ENCODE results near the gene RFX1.

The RFX1 gene

DNA sequence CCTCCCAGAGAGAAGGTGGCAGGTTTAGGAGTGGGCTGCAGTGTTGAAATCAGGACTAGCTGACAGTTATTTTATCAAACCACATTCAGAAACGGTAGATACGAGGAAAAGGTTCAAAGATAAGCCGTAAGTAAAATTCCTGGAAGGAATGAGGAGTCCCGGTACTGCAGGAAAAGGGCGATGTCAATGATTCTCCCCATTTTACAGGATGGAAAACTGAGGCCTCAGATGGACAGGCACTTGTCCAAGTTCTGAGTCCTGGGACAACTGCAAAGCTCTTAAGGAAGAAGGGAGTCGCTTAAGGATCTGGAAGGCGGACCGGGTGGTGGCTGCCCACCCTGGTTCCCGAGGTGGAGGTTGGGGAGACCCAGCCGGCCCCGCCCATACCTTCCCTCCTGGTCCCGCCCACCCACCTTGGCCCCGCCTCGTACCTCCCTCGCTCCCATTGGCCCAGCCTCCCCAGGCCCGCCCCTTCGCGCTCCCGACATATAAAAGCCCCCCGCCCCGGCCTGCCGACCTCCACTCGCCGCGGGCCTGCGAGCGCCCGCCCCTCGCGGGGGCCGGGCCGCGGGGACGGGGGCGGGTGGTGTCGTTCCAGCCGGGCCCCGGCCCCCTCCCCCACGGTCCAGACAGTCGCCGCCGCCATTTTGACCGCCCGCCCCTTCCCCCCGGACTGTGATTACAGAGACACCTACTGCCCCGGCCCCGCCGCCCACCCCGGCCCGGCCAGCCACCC lies 603 bp downstream of the RFX1 start:
- Mint-ChIP-seq H3K36me3 (ENCODE audit: low read depth) (peaks cover 6% of the 10 kb centered on the region), H3K4me3 (peak overlapping the region; percentile 90 to 95 (median 93)), H3K9me3 (peaks cover 2% of the 10 kb centered on the region), H3K4me1 (peaks cover 27% of the 10 kb centered on the region), H3K27ac (peak overlapping the region; percentile 94 to 99 (median 98)), H3K27me3 (ENCODE audit: low read depth) (no peaks in the 10 kb centered on the region)
- TF ChIP-seq, protein P1, sequence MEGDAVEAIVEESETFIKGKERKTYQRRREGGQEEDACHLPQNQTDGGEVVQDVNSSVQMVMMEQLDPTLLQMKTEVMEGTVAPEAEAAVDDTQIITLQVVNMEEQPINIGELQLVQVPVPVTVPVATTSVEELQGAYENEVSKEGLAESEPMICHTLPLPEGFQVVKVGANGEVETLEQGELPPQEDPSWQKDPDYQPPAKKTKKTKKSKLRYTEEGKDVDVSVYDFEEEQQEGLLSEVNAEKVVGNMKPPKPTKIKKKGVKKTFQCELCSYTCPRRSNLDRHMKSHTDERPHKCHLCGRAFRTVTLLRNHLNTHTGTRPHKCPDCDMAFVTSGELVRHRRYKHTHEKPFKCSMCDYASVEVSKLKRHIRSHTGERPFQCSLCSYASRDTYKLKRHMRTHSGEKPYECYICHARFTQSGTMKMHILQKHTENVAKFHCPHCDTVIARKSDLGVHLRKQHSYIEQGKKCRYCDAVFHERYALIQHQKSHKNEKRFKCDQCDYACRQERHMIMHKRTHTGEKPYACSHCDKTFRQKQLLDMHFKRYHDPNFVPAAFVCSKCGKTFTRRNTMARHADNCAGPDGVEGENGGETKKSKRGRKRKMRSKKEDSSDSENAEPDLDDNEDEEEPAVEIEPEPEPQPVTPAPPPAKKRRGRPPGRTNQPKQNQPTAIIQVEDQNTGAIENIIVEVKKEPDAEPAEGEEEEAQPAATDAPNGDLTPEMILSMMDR (IDR thresholded peaks at IDR 0.05; ENCODE audit: unreplicated experiment in 3 of 3): no peak

DNA sequence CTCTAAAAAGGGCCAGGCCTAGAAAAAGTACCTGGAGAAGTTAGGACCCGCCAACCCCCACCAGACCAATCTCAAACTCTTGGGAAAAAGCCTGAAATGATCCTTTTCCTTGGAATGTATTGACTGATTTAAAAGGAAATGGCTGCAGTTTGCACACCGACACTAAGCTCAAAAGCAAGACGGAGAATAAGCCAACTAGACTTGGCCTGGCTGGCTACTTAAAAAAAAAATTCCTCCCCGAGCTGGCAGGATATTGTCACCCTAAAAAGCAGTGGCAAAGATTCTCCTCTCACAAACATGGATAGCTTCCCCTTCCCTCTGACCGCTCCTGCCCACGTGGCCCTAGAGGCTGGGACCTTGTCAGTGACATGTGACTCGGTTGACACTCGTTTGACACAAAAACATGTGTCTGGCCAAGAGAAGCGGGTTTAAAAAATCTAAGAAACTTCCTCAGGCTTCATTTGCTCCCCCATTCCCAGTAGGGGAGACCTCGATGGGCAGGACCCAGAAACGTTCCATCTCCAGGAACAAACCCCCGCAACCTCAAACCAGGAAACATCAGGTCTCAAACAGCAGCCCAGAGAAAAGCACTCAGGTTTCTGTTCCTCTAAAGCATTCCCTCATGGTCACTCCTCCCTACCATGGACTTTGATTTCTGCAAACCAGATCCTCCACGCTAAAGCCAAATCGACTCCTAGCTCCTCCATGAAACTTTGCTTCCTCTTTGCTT lies 1.3 kb downstream of the RFX1 start:
- Mint-ChIP-seq H3K4me1 (peaks cover 27% of the 10 kb centered on the region), H3K36me3 (ENCODE audit: low read depth) (peaks cover 13% of the 10 kb centered on the region), H3K4me3 (peak overlapping the region; percentile 78 to 95 (median 90))

DNA sequence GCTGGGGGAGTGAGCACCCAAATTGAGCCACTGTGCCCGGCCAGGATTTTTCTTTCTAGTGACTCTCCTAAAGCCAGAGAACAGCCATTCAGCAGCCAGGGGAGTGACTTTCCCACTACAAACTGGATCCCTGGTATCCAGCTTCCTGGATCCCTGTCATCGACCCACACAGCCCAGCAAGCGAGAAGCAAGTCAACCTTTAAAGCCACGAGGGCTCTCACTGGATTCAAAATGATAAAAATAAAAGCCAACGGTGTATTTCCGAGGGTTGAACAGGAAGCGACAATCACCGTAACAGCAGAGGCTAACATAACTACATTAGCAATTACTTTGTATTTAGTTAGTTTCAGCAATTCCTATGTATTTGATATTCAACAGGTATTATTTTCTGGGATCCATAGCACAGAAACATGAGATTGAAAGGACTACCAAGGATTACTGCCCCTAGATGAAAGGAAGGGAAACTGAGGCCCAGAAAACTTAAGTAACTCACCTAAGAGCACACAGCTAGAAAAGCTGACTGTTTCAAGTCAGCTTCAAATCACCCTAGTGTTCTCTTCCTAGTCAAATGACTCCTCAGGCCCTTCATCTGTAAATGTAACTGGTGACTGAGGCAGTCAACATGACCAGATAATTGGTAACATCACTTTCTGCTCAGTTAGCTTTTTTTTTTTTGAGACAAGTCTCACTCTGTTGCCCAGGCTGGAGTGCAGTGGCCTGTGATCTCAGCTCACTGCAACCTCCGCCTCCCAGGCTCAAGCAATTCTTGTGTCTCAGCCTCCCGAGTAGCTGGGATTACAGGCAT lies 2.7 kb downstream of the RFX1 start:
- Mint-ChIP-seq H3K36me3 (ENCODE audit: low read depth) (peaks cover 21% of the 10 kb centered on the region), H3K27me3 (ENCODE audit: low read depth) (no peaks in the 10 kb centered on the region), H3K4me3 (peak overlapping the region; percentile 32 to 78 (median 63)), H3K9me3 (peaks cover 7% of the 10 kb centered on the region), H3K27ac (peak overlapping the region; percentile 75 to 85 (median 83)), H3K4me1 (peaks cover 27% of the 10 kb centered on the region)
- TF ChIP-seq, protein P1 (IDR thresholded peaks at IDR 0.05; ENCODE audit: unreplicated experiment in 3 of 3): no peak

More for the DNA sequence above, 1.3 kb downstream of the RFX1 start:
- Mint-ChIP-seq H3K27ac (peak overlapping the region; percentile 88 to 95 (median 94)), H3K9me3 (peaks cover 2% of the 10 kb centered on the region), H3K27me3 (ENCODE audit: low read depth) (no peaks in the 10 kb centered on the region)
- TF ChIP-seq, protein P1 (IDR thresholded peaks at IDR 0.05; ENCODE audit: unreplicated experiment in 3 of 3): no peak

DNA sequence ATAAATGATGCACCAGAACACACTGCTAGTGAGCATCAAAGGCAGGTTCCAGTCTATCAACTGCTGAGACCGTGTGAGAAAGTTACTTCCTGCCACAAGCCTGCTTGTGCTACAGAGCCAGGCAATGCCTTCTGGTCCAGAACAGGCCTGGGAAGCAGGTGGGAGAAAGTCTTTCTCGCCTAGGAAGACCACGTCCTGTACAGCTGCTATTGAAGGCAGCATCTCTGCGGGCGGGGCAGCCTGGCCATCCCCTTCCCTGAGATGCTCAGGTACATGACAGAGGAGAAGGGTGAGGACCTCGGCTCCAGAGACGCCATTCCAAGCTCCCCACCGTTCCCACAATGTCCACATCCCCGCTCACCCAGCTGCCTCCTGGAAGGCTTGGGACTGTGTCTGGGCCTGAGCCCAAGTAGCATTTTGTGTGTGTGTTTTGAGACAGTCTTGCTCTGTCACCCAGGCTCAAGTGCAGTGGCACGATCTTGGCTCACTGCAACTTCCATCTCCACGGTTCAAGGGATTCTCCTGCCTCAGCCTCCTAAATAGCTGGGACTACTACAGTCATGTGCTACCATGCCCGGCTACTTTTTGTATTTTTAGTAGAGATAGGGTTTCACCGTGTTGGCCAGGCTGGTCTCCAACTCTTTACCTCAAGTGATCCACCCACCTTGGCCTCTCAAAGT lies 3.4 kb downstream of the RFX1 start:
- peaks cover 27% of the 10 kb centered on the region for H3K4me1 Mint-ChIP-seq
- TF ChIP-seq, protein P1 (IDR thresholded peaks at IDR 0.05; ENCODE audit: unreplicated experiment in 3 of 3): no peak
- H3K27ac Mint-ChIP-seq: peak overlapping the region; percentile 75 to 85 (median 83)
- H3K27me3 Mint-ChIP-seq (ENCODE audit: low read depth): no peaks in the 10 kb centered on the region
- peaks cover 7% of the 10 kb centered on the region for H3K9me3 Mint-ChIP-seq
- H3K4me3 Mint-ChIP-seq: peak overlapping the region; percentile 32 to 78 (median 63)
- H3K36me3 Mint-ChIP-seq (ENCODE audit: low read depth): peaks cover 27% of the 10 kb centered on the region

DNA sequence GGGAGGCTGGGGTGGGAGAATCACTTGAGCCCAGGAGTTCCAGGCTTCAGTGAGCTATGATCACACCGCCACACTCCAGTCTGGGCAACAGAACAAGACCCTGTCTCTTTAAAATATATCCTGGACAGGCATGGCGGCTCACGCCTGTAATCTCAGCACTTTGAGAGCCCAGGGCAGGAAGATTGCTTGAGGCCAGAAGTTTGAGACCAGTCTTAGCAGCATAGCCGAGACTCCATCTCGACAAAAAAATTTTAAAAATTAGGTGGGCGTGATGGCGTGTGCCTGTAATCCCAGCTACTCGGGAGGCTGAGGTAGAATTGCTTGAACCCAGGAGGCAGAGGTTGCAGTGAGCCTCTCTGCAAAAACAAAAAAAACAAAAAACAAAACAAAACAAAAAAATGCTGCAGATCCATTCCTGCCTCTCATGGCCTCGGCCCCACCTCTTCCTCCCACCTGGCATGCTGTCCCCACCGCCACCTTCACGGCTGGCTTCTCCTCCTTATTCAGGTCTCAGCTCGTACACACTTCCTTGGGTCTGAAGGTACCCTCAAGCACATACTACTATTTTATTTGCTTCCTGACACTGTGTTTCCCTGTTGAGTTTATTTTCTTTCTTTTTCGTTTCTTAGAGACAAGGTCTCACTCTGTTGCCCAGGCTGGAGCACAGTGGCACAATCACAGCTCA lies 5.3 kb downstream of the RFX1 start:
- no peaks in the 10 kb centered on the region for H3K27me3 Mint-ChIP-seq (ENCODE audit: low read depth)
- H3K4me1 Mint-ChIP-seq: peaks cover 27% of the 10 kb centered on the region
- TF ChIP-seq, protein P1 (IDR thresholded peaks at IDR 0.05; ENCODE audit: unreplicated experiment in 3 of 3): no peak
- H3K4me3 Mint-ChIP-seq: no peak overlapping the region
- peaks cover 7% of the 10 kb centered on the region for H3K9me3 Mint-ChIP-seq
- H3K27ac Mint-ChIP-seq: peak overlapping the region in 2 of 3 experiments; percentile 74 to 88
- H3K36me3 Mint-ChIP-seq (ENCODE audit: low read depth): peaks cover 27% of the 10 kb centered on the region
